GM21528 (cell line): ENCODE measurements around the gene MTMR3.

Source experiments
- ATAC-seq: cut with Tn5 transposase; IDR thresholded peaks from one replicate; pipeline ENCODE4 v1.9.1; 2021; ENCODE audit warnings: mild to moderate bottlenecking, moderate library complexity; ENCODE audit not compliant: unreplicated experiment, low FRiP score

Gene MTMR3

DNA sequence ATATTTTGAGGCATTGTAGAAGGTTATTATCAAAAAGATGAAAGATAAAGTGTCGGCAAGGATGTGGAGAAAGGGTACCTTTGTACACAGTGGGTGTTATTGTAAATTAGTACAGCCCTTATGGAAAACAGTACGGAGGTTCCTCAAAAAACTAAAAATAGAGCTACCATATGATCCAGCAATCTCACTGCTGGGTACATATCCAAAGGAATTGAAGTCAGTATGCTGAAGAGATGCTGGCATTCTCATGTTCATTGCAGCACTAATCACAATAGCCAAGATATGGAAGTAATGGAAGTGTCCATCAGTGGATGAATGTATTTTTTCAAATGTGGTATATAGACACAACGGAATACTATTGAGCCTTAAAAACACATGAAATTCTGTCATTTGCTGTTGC lies 15.1 kb upstream of the MTMR3 start:
- ATAC-seq, result no peak

DNA sequence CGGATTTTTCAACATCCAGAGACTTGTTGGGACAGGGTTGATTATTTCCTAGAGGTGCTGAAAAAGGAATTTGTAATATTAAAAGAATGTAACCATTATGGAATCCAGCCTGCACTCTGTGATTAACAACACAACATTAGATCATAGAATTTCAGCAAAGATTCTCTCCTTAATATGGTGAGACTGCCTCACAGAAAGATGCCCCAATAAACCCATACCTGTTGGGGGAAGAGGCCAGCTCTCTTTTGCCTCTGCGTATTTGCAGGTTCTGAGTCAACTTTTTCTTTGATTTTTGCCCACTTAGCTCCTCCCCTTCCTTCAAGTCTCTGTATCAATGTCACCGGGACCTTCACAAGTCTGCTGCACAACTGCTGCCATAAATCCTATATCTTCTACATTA lies 12.4 kb upstream of the MTMR3 start:
- no peak for ATAC-seq

DNA sequence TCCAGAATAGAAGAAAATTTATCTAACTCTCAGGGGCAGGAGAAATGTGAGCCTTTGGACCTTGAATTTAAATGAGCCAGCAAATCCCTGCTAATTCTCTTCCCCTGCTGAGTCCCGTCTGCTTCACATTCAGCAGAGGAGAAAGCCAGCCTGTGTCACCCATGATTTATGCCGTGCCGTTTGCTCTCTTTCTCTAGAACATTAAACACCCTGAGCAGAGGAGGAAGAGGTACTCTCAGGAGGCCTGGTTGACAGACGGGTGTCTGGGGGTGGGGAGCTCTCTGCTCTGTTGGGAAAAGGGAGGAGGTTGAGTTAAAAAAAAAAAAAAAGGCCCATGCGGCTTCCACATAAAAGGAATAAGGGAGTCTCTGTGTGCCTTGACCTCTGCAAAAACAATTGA lies 11.3 kb upstream of the MTMR3 start:
- ATAC-seq, result no peak

DNA sequence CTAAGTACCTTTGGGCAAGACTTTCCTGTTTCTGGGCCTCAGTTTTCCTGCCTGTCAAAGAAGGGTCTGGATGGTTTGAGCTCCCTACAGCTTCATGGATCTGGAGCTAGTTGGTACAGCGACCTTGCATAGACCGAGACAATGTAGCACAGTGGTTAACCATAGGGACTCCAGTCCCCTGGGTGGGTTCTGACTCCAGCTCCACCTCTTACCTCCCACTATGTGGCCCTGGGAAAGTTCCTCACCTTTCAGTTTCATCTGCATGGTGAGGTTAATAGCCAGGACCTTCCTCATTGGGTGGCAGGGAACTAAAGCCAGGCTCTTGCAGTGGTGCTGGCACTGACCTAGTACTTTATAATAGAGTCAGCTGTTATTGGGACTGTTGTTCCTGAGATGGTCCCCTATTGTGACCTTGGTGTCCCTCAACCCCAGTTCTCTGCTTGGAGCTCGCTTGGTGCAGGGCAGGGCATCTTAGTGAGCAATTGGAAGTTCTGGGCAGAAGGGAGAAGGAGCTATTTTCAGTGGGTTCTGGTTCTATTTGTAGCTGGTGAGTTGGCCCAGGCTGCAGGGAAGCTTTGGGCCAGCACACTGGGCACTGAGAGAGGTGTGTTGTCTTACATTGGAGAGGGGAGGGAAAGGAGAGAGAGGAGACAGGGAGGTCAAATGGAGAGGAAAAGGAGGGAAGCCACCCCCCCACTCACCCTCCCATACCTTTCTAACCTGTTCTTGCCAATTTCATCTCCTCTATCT lies 10.7 kb upstream of the MTMR3 start:
- ATAC-seq, result no peak

DNA sequence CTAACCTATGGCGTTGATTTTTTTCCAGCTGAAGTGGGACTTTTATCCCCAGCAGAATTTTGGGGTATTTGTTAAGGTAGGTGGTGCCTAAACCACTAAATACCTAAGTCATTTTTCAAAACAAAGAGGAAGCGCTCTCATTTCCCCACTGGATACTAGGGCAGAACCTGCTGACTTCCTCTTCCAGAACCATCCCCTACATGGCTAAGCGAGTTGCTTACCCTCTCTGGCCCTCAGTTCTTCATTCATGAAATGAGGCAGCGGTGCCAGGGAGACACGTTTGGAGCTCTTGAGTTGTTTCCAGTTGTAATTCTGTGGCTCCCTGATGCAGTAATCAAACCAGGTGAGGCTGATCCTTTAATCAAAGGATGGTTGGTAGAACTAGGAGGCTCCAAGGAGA lies 10.0 kb upstream of the MTMR3 start:
- ATAC-seq, result no peak

DNA sequence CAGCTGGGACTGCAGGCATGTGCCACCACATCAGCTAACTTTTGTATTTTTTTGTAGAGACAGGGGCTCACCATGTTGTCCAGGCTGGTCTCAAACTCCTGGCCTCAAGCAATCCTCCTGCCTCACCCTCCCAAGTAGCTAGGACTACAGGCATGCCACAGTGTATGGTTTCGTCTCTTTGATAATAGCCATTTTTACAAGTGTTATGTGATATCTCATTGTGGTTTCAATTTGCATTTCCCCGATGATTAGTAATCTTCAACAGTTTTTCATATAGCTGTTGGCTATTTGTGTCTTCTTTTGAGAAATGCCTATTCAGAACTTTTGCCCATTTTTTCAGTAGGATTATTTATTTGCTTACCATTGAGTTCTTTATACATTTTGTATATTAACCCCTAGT lies 9.0 kb upstream of the MTMR3 start:
- ATAC-seq, result no peak

DNA sequence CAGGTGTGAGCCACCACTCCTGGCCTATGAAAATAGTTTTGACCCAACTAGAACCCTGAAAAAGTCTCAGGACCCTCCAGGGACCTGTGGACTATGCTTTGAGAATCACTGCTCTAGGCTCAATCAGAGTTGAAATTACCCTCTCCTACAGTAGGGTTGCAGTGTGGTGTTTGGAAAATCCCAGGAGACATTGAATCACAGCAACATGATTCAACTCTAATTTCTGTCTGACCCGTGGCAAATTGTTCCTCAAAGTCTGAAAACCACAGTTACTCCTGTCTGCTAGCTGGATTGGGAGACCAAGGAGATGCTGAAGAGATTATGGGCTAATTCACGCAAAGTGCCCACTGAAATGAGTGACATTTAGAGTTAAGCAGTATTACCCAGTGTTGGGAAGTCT lies 5.4 kb upstream of the MTMR3 start:
- no peak for ATAC-seq

DNA sequence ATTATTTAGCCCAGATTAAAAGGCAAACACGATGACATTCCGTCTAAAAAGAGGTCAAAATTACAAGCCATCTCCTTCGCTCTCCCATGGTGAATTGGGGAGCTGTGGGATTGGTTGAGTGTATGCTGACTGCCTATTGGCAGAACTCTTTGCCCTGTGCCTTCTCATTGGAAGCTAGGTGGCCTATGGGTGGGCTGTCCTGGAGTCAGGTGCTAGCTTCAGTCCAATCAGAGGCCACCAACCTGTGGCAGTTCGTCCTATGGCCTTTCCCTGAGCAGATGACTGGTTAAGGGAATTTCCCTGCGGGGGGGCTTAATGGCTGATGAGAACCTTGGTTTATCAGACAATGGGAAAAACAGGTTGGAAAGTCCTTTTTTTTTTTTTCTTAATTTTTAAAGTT lies 3.2 kb upstream of the MTMR3 start:
- no peak for ATAC-seq

DNA sequence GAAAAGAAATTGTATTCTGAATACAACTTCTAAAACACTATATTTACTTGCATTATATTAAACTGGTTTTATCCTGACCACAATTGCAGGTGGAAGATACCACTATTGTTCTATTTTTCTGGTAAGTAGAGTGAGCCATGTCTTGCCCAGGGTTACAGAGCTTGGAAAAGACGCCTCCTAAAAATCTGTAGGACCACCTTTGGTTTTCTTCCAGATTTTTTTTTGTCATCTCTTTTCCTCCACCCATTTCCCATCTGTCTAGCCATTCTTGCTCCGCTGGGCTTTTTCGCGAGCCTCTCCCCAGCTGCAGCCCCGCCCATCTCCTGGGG lies 294 bp upstream of the MTMR3 start:
- no peak for ATAC-seq

DNA sequence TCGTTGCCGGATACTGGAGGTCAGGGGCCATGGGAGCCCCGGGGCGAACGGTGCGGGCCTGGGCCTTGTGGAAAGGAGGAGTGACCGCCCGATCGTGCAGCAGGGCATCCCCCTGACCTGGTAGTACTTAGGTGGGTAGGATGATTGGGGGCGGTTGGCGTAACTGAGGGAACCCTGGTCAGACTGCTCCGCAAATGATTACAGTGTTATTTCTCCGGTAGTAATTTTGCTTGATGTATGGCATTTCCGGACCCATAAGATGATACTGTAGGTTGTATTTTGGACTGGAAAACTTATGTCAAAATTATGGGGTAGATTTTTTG lies 762 bp downstream of the MTMR3 start:
- ATAC-seq, result no peak

DNA sequence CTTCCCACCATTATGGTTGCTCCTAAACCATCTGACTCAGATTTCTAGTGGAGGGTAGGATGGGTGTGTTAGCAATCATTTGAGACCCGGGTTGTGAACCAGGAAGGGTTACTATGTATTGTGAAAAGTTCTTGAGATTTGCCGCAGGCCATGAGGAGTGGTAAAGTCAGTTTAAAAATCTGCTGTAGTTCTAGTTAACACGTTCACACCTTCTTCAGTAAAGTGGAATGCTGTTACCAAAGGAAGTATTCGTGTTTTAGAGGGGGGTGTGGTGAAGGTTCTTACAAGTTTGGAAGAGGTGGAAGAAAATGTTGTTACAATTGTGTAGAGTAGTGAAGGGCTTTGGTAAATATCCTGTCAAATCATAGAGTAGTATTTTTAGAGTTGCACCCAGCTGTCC lies 2.6 kb downstream of the MTMR3 start:
- ATAC-seq, result no peak

DNA sequence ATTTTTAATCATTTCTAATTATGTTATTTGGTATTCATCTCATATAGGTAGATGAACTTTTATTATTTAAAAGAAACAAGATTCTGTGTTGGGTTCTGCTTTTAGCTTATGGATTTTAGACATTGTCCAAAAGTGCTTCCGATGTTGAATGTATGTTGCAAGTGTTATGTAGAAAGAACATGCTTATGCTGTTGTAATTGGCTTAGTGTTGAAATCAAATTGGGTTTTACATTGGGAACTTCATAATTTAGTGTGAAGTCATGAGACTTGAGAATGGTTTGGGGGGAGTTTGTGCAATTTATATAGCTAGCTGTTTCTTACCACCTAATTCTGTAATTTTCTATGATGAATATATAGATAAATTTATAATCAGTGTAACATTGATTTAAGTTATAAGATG lies 3.6 kb downstream of the MTMR3 start:
- ATAC-seq, result no peak

DNA sequence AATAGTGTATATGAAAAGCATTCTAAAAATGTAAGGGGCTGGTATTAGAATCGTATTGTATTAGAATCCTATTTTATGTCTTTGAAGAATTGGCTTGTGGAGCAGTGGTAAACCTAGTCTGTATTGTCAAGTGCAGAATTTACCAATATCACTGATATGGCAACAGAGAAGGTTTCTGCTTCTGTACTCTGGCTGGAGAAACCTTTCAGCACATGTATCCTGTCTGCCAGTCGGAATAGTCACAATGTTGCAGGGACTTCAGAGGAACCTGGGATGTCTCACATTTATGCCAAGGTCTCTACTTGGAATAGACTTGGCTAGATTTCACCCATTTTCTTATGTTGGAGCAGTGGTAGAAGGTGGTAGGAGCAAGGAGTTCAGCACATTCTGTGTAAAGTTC lies 4.4 kb downstream of the MTMR3 start:
- no peak for ATAC-seq

DNA sequence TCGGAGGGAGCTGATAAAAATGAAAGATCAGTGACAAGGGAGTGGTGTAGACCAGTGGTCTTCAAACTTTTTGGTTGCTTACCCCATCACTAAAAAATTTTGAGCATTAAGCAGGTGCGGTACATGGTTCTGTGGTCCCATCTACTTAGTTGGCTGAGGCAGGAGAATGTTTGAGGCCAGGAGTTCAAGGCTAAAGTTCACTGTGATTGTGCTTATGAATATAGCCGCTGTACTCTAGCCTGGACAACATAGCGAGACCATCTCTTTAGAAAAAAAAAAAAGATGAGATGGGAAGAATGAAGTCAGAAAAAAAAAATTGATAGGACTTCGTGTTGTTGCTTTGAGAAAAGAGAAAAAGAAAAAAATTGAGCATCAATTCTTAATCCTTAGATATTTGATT lies 7.8 kb downstream of the MTMR3 start:
- ATAC-seq, result no peak

DNA sequence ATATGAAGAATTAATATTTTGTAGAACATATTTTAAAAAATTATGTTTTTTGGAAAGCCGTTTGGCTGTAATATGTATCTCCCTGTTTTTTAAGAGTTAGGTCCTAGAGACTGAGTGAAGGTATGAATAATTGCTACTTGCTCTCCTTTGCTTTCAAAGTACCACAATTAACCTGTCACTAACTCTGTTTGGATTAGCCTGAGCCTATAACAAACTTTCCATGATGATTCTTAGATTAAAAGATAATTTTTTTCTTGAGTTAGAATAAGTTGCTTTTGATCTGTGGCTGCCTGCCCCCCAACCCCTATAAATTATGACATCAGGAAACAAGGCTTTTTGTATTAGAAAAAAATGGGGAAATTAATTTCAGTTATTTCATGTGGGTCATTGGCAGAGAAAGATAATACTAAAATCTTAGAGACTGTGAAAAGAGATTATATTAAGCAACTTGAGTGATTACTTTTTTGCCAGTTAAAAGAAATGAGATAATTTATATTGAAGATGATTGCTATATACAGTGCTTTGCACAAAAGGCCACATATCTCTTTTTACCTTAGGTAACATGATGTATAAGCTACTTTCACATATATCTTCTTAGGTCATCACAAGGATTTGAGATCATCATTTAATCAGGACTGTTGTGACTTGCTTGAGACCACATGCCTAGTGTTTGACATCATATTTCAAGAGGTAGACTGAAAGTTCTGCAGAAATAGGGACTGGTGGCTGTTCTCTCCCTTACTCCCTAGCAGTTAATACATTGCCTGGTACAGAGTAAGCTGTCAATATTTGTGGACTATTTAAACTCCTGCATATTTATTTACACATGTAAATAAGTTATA lies 9.6 kb downstream of the MTMR3 start:
- ATAC-seq, result no peak

DNA sequence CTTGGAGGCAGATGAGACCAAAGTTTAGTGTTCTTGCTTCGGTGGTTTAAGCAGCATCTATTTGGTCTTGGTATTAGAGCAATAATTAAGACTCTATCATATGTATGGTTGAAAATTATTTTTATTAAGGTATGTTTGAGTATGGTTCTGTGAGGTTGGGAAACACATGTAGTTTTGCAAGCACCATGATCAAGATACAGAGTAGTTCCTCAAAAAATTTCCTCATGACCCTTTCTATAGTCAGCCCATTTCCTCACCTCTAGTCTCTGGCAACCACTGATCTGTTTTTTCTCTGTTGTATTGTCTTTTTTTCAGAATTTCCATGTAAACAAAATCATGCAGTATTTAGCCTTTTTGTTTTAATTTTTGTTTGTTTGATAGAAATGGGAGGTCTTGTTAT lies 18.4 kb downstream of the MTMR3 start:
- no peak for ATAC-seq

DNA sequence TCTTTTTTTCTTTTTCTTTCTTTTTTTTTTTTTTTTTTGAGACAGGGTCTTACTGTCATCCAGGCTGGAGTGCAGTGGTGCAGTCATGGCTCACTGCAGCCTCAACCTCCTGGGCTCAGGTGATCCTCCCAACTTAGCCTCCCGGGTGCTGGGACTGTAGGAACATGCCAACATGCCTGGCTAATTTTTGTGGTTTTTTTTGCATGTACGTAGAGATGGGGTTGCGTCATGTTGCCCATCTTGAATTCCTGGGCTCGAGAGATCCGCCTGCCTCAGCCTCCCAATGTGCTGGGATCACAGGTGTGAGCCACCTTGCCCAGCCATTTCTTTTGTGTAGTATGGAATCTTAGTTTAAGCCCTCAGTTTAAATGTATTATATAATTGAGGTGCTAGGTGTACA lies 20.4 kb downstream of the MTMR3 start:
- ATAC-seq, result no peak

DNA sequence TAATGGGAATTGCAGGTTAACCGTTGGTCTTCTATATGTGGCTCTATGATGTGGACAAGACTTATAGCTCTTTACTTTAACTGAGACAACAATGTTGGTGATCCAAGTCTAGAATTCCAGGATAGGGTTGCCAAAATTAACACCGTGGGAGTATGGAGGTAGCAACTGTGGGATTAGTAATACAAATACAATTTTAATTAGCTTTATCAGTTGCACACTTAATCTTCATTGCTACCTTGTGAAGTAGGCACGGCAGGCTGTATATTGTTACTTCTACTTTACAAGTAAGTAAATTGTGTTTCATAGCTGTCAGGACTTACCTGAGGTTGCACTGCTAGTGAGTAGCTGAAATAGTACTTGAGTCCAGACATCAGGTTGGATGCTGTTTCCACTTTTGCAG lies 21.0 kb downstream of the MTMR3 start:
- ATAC-seq, result no peak

DNA sequence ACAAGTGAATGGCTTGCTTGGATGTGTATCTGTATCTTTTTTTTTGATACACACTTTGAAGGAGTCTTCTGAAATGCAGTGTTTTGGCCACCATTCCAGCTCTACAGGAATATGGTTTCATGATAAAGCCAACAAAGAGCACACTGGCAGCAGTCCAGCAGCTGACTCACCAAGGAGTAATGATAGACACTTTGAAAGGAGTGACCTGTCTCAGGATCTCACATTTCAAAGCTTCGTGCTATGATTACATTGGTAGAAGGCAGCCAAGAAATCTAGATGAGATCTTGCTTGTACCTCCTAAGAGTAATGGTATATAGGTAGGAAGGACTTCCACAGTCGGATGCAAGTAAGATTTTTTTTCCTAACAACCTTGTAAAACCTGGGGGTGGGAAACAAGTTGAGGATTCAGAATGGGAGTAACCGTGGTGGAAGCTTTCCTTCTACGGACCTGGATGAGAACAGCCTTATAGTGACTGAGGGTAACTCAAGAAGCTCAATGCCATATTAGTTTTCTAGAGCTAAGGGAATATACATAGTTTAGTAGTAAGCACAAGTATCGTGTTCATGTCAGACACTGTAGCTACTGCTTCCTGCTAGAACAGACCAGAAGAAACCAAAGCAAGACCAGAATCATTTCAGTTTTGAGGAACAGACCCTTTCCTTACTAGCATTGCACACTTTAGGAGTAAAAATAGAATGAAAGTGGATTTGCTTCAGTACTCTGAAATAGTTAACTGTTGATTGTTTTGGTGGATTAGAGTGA lies 25.0 kb downstream of the MTMR3 start:
- no peak for ATAC-seq

DNA sequence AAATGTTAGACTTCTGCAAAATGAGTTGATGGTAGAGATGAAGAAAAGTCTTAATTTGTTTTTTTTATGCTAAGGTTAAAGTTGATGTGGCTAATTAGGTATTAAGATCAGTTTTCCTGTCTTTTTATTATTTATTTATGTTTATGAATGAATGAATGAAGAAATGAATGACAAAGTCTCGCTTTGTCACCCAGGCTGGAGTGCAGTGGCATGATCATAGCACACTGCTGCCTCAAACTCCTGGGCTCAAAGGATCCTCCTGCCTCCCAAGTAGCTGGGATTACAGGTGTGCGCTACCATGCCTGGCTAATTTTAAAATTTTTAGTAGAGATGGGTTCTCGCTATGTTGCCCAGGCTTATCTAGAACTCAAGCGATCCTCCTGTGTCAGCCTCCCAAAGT lies 29.2 kb downstream of the MTMR3 start:
- ATAC-seq, result no peak

DNA sequence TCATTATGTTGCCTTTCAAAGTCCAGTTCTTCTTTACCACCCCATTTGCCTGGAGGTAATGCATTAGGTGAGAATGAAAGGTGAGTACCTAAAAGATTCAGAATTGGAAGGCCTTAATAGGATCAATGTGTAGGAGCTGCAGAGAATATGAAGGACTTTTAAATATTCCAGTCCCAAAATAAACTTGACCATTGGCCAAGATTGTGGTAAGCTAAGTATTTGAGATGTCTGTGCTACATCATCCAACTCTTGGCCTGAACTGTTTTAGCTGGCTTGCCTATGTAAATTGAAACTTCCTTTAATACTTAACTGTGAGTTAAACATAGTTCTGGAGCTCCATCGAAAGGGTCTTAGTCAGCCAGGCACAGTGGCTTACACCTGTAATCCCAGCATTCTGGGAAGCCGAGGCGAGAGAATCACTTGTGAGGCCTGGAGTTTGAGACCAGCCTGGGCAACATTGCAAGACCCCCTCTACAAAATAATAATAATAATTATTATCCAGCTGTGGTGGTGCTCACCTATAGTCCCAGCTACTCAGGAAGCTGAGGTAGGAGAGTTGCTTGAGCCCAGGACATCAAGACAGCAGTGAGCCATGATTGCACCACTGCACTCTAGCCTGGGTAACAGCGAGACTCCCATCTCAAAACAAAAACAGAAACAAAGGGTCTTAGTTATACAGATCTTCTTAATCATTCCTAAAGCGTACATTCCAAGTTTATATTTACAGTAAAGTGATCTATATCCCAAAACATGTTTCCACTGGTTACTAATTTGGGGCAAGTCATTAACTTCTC lies 29.8 kb downstream of the MTMR3 start:
- no peak for ATAC-seq
